Lower leg skin (tissue), 3 donors: ENCODE results near the gene CTTNBP2.

ENCODE experiments used
- CTCF ChIP-seq, 3 donors: fragments of 450-650 bp; IDR thresholded peaks; one replicate each; pipeline ENCODE4 v1.5.1; 2016; ENCODE audit warnings: antibody characterized with exemption in 3 of 3, mild to moderate bottlenecking in 3 of 3, moderate library complexity in 2 of 3
- POLR2A ChIP-seq, 2 donors: fragments of 450-650 bp; IDR thresholded peaks; one replicate each; pipeline ENCODE4 v1.6.1; 2016 to 2017; ENCODE audit warnings: antibody characterized with exemption in 2 of 2, mild to moderate bottlenecking in 1 of 2, moderate library complexity in 1 of 2

DNA sequence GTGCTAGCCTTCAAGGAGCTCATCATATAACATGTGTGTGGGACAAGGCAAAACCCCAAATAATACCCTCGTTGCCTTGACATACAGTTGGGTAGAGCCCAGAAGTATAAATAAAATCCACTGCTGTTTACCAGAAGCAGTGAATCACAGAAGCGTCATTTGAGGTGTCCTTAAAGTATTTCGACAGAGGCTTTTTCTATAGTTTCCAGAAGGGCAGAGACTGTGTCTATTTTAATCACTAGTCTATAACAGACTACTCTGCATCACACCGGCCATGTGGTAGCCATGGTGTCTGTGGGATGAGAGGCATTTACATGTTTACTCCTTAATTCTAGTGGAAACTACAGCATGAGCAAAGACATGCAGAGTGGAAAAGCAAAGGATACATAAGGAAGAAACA, 131.3 kb downstream of the CTTNBP2 start:
- TF ChIP-seq CTCF (IDR thresholded peaks at IDR 0.05): no peak
- no peak for TF ChIP-seq POLR2A (IDR thresholded peaks at IDR 0.05)
